ENCODE data around the gene OR2C3.

- TF ChIP-seq POLR2A (IDR thresholded peaks at IDR 0.05; ENCODE audit: low read depth, low read length) (no peak), POLR2AphosphoS5 (IDR thresholded peaks at IDR 0.05; ENCODE audit: low read depth, low read length) (no peak), PAX5 (IDR thresholded peaks at IDR 0.05; ENCODE audit: insufficient read depth, low read length, severe bottlenecking) (no peak), TAF1 (IDR thresholded peaks at IDR 0.05; ENCODE audit: low read depth, low read length) (no peak), SPI1 (IDR thresholded peaks at IDR 0.05; ENCODE audit: low read depth, low read length) (no peak)
These were observed 39.5 kb downstream of the OR2C3 start for GRCh38 chr1:247496581-247497285.

Measured in GM12891 (cell line).